Stimulated activated naive CD4-positive, alpha-beta T cell treated with Interleukin-2 at 50 U/mL for 16 hours (primary cell): Measurements from ENCODE around the gene NSFL1C.
"Not testable (repeated sequence)": the region's sequence is repeated elsewhere in the genome, so short reads cannot be mapped to it uniquely, and the experiment has no call there.

Experiments used
- DNase-seq: peaks from one replicate; lab custom pipeline; 2025; lab: John Stamatoyannopoulos, UW

Gene NSFL1C

GRCh38 chr20:1423625-1424106 lies 43.0 kb downstream of the NSFL1C start:
- peak; percentile 1 for DNase-seq

GRCh38 chr20:1423206-1423605 lies 43.4 kb downstream of the NSFL1C start:
- DNase-seq: no peak

- DNase-seq: no peak
Measured at GRCh38 chr20:1422753-1423152, 43.9 kb downstream of the NSFL1C start.

GRCh38 chr20:1420066-1420465 lies 46.6 kb downstream of the NSFL1C start:
- no peak for DNase-seq

GRCh38 chr20:1418350-1418749 lies 48.3 kb downstream of the NSFL1C start:
- no peak for DNase-seq

GRCh38 chr20:1417790-1418189 lies 48.9 kb downstream of the NSFL1C start:
- no peak for DNase-seq

- no peak for DNase-seq
Measured at GRCh38 chr20:1417273-1417672, 49.4 kb downstream of the NSFL1C start.

GRCh38 chr20:1415667-1416468 lies 50.8 kb downstream of the NSFL1C start:
- DNase-seq: no peak

- DNase-seq: no peak
Measured at GRCh38 chr20:1414982-1415381, 51.7 kb downstream of the NSFL1C start.

GRCh38 chr20:1405801-1406200 lies 60.8 kb downstream of the NSFL1C start:
- no peak for DNase-seq

- no peak for DNase-seq
Measured at GRCh38 chr20:1403624-1404023, 63.0 kb downstream of the NSFL1C start.

GRCh38 chr20:1402149-1402548 lies 64.5 kb downstream of the NSFL1C start:
- no peak for DNase-seq

- no peak for DNase-seq
Measured at GRCh38 chr20:1401451-1401907, 65.2 kb downstream of the NSFL1C start.

- DNase-seq: not testable (repeated sequence)
Measured at GRCh38 chr20:1399678-1400366, 66.8 kb downstream of the NSFL1C start.

GRCh38 chr20:1398185-1398584 lies 68.5 kb downstream of the NSFL1C start:
- DNase-seq: not testable (repeated sequence)

GRCh38 chr20:1397710-1398109 lies 68.9 kb downstream of the NSFL1C start:
- no peak for DNase-seq

- DNase-seq: no peak
Measured at GRCh38 chr20:1396702-1397101, 69.9 kb downstream of the NSFL1C start.

GRCh38 chr20:1396264-1396663 lies 70.4 kb downstream of the NSFL1C start:
- DNase-seq: no peak

- DNase-seq: no peak
Measured at GRCh38 chr20:1394686-1395085, 72.0 kb downstream of the NSFL1C start.

- no peak for DNase-seq
Measured at GRCh38 chr20:1393507-1393882, 73.2 kb downstream of the NSFL1C start.

GRCh38 chr20:1392693-1393506 lies 73.7 kb downstream of the NSFL1C start, which contains the start of gene FKBP1A:
Gene FKBP1A (minus strand): TSS chr20:1393054. CDS start chr20:1392998, 56 bp downstream.
- peak; percentile 87 for DNase-seq

GRCh38 chr20:1392443-1392692 lies 74.3 kb downstream of the NSFL1C start:
- no peak for DNase-seq
